ENCODE data around the gene NPL.

NPL gene

DNA sequence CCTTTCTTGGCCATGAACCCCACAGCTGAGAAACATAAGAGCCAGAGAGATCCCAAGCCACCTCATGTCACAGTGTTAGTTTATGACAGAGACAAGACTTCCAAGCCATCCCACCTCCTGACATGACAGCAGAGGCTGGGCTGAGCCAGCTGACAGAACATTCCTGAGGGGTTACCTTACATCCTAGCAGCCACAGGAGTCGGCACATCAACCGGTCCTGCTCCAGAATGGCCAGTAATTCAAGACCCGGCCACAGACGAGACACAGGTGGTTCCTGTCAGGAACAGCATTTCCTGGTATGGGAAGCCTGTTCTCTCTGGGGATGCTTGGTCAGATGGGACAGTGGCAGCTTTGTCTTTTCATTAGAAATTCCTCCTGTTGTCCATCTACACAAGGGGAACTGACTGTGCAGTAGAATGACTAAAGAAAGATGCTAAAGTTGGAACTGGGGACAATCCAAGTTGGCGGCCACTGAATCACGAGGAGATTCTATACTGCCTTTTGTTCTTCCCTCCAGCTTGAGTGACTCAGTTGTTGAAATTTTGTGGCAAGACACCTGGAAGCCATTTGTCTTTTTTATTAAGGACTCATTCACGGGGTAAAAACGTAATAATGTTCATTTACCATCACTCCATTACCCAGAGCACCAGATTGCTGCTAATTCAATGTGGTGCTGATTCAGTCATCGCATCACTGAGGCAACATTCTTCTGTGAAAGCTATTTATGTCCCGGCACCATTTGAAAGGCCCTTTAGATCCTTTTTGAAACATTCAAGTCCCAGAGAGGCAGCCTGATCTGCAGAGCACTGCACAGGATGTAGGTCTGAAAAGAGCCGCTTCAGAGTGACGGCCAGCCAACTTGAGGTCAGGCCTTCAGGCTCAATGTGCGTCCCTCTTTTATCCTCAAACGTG lies 37.2 kb upstream of the NPL start:
- no peaks in the 10 kb centered on the region for H3K4me1 ChIP-seq (ENCODE audit: insufficient read depth, low read length)

DNA sequence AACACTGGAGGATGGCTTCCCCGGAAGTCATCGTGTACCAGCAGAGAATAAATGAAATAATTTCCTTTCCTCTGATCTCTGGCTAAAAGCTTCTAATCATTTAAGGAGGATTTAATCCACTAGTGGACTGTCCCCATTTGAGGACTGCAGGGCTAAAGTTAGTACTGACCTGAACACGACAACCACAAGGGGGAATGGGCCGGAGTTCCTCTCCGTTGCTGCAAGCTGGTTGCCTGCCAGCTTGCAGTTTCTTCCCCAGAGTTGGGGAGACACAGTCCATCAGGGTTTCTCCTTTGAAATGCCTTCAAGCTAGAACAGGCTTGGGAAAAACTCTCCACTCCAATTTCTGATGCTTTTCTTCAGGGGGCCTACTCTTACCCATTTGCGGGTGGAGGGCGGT lies 35.5 kb upstream of the NPL start:
- H3K27ac ChIP-seq (ENCODE audit: low read length) = no peak overlapping the region
- H3K27me3 ChIP-seq (ENCODE audit: insufficient read depth, low read length, poor library complexity) = no peaks in the 10 kb centered on the region
- no peaks in the 10 kb centered on the region for H3K4me1 ChIP-seq (ENCODE audit: insufficient read depth, low read length)
- DNase-seq (no peak), ATAC-seq (ENCODE audit: insufficient read depth, low read depth) (no peak)
- no peaks in the 10 kb centered on the region for H3K9me3 ChIP-seq (ENCODE audit: insufficient read depth, low read length, severe bottlenecking)
- no peak overlapping the region for H3K9ac ChIP-seq (ENCODE audit: low read depth, low read length)
- no peak overlapping the region for H2AFZ ChIP-seq (ENCODE audit: low read depth, low read length)
- H4K20me1 ChIP-seq (ENCODE audit: insufficient read depth, low read length) = no peaks in the 10 kb centered on the region
- no peak overlapping the region for H3K4me3 ChIP-seq (ENCODE audit: low read depth in 1 of 2, low read length in 2 of 2)
- no peak overlapping the region for H3K4me2 ChIP-seq (ENCODE audit: insufficient read depth, low read length)
- no peak for TF ChIP-seq CTCF (IDR thresholded peaks at IDR 0.05; ENCODE audit: borderline replicate concordance, extremely low read depth, low read length, poor library complexity, severe bottlenecking)
- TF ChIP-seq EZH2 (IDR thresholded peaks at IDR 0.05; ENCODE audit: borderline replicate concordance, low read depth, low read length, severe bottlenecking) = no peak
- no peaks in the 10 kb centered on the region for H3K36me3 ChIP-seq (ENCODE audit: insufficient read depth, low read length)
- H3K79me2 ChIP-seq (ENCODE audit: insufficient read depth, low read length) = no peaks in the 10 kb centered on the region

More for the DNA sequence above, 37.2 kb upstream of the NPL start:
- Histone ChIP-seq H3K27ac (ENCODE audit: low read length) (no peak overlapping the region), H3K27me3 (ENCODE audit: insufficient read depth, low read length, poor library complexity) (no peaks in the 10 kb centered on the region), H3K9ac (ENCODE audit: low read depth, low read length) (no peak overlapping the region), H3K36me3 (ENCODE audit: insufficient read depth, low read length) (no peaks in the 10 kb centered on the region), H3K4me2 (ENCODE audit: insufficient read depth, low read length) (no peak overlapping the region), H3K79me2 (ENCODE audit: insufficient read depth, low read length) (no peaks in the 10 kb centered on the region), H3K9me3 (ENCODE audit: insufficient read depth, low read length, severe bottlenecking) (no peaks in the 10 kb centered on the region), H2AFZ (ENCODE audit: low read depth, low read length) (no peak overlapping the region), H3K4me3 (ENCODE audit: low read depth in 1 of 2, low read length in 2 of 2) (no peak overlapping the region), H4K20me1 (ENCODE audit: insufficient read depth, low read length) (no peaks in the 10 kb centered on the region)
- no peak for ATAC-seq (ENCODE audit: insufficient read depth, low read depth)
- no peak for DNase-seq
- TF ChIP-seq CTCF (IDR thresholded peaks at IDR 0.05; ENCODE audit: borderline replicate concordance, extremely low read depth, low read length, poor library complexity, severe bottlenecking) = no peak
- TF ChIP-seq EZH2 (IDR thresholded peaks at IDR 0.05; ENCODE audit: borderline replicate concordance, low read depth, low read length, severe bottlenecking) = no peak

- DNase-seq = no peak
- Histone ChIP-seq H3K79me2 (ENCODE audit: insufficient read depth, low read length) (no peaks in the 10 kb centered on the region), H3K4me1 (ENCODE audit: insufficient read depth, low read length) (no peaks in the 10 kb centered on the region), H3K9me3 (ENCODE audit: insufficient read depth, low read length, severe bottlenecking) (no peaks in the 10 kb centered on the region), H3K9ac (ENCODE audit: low read depth, low read length) (no peak overlapping the region), H3K27ac (ENCODE audit: low read length) (no peak overlapping the region), H4K20me1 (ENCODE audit: insufficient read depth, low read length) (no peaks in the 10 kb centered on the region), H3K27me3 (ENCODE audit: insufficient read depth, low read length, poor library complexity) (no peaks in the 10 kb centered on the region), H2AFZ (ENCODE audit: low read depth, low read length) (no peak overlapping the region), H3K4me2 (ENCODE audit: insufficient read depth, low read length) (no peak overlapping the region), H3K4me3 (ENCODE audit: low read depth in 1 of 2, low read length in 2 of 2) (no peak overlapping the region), H3K36me3 (ENCODE audit: insufficient read depth, low read length) (no peaks in the 10 kb centered on the region)
- TF ChIP-seq EZH2 (IDR thresholded peaks at IDR 0.05; ENCODE audit: borderline replicate concordance, low read depth, low read length, severe bottlenecking) (no peak), CTCF (IDR thresholded peaks at IDR 0.05; ENCODE audit: borderline replicate concordance, extremely low read depth, low read length, poor library complexity, severe bottlenecking) (no peak)
- no peak for ATAC-seq (ENCODE audit: insufficient read depth, low read depth)
Measured at GRCh38 chr1:182754543-182755314, 34.8 kb upstream of the NPL start.
